Urinary bladder (tissue), 4 donors: Measurements from ENCODE around the gene GRAMD1B. TPM values are rescaled to one million over a fixed set of nuclear protein-coding genes. Genes with fewer than 3 reads are reported as not detected.

Experiments
- DNase-seq: peaks from one replicate; pipeline ENCODE4 v3.0.0-alpha.2; 2015; ENCODE audit errors: extremely low spot score
- H3K27ac ChIP-seq: one replicate; pipeline ENCODE4 v1.5.1; 2013; ENCODE audit warnings: low read depth, mild to moderate bottlenecking, moderate library complexity
- H3K36me3 ChIP-seq: one replicate; pipeline ENCODE4 v1.6.1; 2013; ENCODE audit warnings: mild to moderate bottlenecking, moderate library complexity; ENCODE audit not compliant: insufficient read depth
- H3K4me1 ChIP-seq: one replicate; pipeline ENCODE4 v1.6.1; 2013; ENCODE audit warnings: mild to moderate bottlenecking, moderate library complexity; ENCODE audit not compliant: insufficient read depth
- H3K4me3 ChIP-seq: one replicate; pipeline ENCODE4 v1.5.1; 2013; ENCODE audit warnings: low read depth, low read length
- WGBS: extraction: QIAGEN DNeasy Blood & Tissue Kit; methylation state at CpG from one replicate; pipeline ENCODE4 v1.1.7; 2013; 5-methylcytosine and 5-hydroxymethylcytosine counted together
- polyA plus RNA-seq: library from polyadenylated mRNA; stranded (reverse); fragments of 200-250 nt; gene quantifications from one replicate; pipeline ENCODE4 v1.2.3, GENCODE V29; 2013
- total RNA-seq: library from RNA; depleted of rRNA; stranded (reverse); fragments of >200 nt; gene quantifications from one replicate; pipeline ENCODE4 v1.2.3, GENCODE V29; 2014
- donor health status: healthy with polysubstance abuse.
- donor health status: healthy.

Gene GRAMD1B
- total and polyA plus RNA-seq, 2 donors = 0.84 to 5.9 TPM

DNA sequence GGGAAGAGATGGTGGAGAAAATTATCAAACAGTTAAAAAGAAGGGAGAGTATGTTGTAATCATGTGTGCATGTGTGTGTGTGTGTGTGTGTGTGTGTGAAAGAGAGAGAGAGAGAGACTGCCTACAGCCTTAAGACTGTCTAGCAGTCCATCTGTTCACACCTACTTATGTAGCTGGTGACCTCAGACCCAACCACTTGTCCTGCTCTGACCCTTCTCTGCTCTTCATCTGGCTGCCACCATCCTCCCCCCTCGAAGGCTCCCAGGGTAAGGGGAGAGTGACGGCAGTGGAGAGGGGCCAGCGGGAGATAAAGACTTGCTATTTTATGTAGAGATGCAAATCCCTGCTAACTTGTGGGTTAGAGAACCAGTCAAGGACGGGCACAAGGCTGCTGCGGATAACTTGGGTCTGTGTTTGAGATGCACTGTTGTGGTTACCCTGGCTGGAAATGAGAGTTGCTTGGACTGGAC is 24.9 kb upstream of the GRAMD1B start:
- 34% methylated on average over 5 of the region's 5 CpGs for WGBS
- Histone ChIP-seq H3K27ac (no peak overlapping the region), H3K4me1 (no peaks in the 10 kb centered on the region), H3K4me3 (no peak overlapping the region), H3K36me3 (no peaks in the 10 kb centered on the region)
- no peak for DNase-seq

GRCh38 chr11:123406441-123407129 is 23.5 kb upstream of the GRAMD1B start:
- no peak overlapping the region for H3K4me3 ChIP-seq
- H3K27ac ChIP-seq = no peak overlapping the region
- H3K36me3 ChIP-seq = no peaks in the 10 kb centered on the region
- H3K4me1 ChIP-seq = no peaks in the 10 kb centered on the region
- WGBS = 65% methylated on average over 4 of the region's 4 CpGs
- DNase-seq = no peak

GRCh38 chr11:123407130-123407995 is 22.7 kb upstream of the GRAMD1B start:
- H3K4me3 ChIP-seq = no peak overlapping the region
- 14% methylated on average over 7 of the region's 7 CpGs for WGBS
- H3K4me1 ChIP-seq = no peaks in the 10 kb centered on the region
- H3K36me3 ChIP-seq = no peaks in the 10 kb centered on the region
- H3K27ac ChIP-seq = no peak overlapping the region
- no peak for DNase-seq

DNA sequence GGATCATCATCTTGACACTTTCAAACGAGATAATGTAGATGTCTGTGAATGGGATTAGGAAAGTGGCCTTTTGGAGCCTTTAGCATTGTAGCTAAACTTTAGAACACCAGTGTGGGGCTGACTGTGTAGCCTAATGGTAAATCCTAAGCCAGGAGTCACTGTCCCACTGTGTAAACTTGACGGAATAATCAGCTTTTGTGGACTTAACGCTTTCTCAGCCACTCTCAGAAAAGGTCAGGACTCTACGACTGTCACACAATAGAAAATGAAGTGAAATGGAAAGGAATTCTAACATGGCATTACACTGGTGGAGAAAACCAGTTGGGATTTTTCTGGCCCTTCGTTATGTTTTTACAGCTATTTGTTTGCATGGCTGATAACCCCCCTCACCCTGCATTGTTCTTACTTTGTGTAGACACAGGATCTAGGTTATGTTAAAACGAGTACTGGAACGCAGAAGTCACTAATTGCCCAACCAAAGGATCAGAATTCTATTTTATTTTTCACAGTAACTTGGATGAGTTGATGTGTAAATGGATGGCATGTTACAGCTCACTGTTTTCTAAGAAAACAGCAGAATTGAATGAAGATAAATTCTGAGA is 22.0 kb upstream of the GRAMD1B start:
- Histone ChIP-seq H3K4me1 (no peaks in the 10 kb centered on the region), H3K27ac (no peak overlapping the region), H3K4me3 (no peak overlapping the region), H3K36me3 (no peaks in the 10 kb centered on the region)
- 46% methylated on average over 7 of the region's 7 CpGs for WGBS
- DNase-seq = no peak

DNA sequence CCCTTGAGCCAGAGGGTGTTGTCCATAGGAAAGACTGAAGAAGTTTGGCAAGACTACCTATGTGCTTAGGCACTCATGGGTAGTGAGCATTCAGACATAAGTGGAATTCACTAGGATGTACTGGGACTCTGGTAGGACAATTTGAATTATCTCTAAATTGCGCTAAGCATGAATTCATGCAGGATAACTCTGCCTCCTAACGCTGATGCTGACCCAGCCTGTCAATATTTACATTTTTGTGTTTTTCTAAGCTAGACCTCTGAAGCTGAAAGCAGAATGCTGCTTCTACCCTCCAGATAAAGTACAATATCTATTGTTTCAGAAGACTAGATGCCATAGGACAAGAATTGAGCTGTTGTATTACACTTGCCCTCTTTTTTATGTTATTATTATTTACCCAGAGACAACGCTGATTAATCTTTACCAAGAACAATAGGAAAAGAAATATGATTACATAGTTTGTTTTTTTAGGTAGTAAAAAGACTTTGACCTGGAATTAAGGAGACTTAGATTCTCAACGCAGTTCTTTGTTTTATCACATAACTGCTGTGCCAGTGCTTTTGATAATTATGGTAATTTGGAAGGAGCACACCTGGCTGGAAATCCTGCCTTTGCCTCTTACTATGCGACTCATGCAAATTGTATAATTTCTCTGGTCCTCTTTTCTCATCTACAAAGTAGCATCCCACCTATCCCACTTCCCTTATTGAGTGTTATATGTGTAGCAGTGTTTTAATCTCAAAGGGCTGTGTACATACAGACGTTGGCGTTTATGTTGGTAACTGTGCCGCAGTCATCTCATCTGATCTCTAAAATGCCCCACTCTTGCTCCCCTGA is 21.2 kb upstream of the GRAMD1B start:
- 66% methylated on average over 8 of the region's 8 CpGs for WGBS

DNA sequence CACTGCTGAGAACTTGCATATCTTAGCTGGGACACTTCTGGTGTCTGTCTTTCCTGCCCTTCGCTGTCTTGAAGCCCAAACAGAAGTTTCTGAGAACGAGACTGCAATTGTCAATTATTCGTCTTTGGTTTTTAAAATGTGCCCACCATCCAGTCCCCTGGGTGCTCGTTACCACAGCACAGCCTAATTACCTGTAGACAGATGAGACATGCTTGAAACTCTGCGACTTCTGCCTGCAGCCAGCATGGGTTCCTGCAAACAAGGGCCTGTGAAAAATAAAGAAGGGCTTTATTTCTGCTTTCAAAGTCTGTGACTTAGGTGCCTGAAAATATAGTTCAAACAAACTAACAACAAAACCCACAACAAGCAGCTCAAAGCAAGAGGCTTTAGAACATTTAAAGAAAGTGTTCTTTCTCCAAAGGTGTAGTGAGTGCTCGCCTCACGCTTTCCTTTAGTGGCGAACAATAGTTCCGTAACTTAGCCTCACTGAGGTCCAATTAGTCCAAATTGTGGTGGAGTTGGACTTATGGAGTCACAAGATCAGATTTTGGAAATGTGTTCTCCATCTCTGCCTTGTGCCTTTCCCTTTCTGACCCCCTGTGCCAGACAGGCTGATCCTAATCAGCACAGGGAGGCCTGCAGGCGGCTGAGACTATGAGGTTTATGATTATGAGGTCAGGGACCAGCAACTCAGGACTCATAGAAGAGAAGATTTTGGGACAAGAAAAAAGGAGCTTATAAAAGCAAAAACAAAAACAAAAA is 20.4 kb upstream of the GRAMD1B start:
- no peaks in the 10 kb centered on the region for H3K4me1 ChIP-seq
- no peaks in the 10 kb centered on the region for H3K36me3 ChIP-seq
- no peak overlapping the region for H3K27ac ChIP-seq
- H3K4me3 ChIP-seq = no peak overlapping the region
- DNase-seq = no peak
- WGBS = 82% methylated on average over 10 of the region's 10 CpGs

More for the DNA sequence above, 21.2 kb upstream of the GRAMD1B start:
- no peak overlapping the region for H3K4me3 ChIP-seq
- no peaks in the 10 kb centered on the region for H3K4me1 ChIP-seq
- H3K36me3 ChIP-seq = no peaks in the 10 kb centered on the region
- DNase-seq = no peak
- no peak overlapping the region for H3K27ac ChIP-seq

DNA sequence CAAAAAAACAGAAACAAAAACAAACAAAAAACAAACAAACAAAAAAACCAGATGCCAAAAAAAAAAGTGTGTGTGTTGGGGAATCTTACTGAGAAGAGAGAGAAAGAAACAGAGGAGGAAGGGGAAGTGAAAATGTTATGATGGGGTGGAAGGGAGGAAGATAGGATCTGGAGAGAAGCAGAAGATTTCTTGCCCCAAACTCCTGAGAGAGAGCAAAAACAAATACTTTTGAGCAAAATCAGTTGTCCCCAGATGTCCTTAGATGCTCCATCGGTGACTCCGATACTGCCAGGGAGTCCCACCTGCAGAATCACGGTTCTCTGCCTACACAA is 19.9 kb upstream of the GRAMD1B start:
- H3K4me3 ChIP-seq = no peak overlapping the region

DNA sequence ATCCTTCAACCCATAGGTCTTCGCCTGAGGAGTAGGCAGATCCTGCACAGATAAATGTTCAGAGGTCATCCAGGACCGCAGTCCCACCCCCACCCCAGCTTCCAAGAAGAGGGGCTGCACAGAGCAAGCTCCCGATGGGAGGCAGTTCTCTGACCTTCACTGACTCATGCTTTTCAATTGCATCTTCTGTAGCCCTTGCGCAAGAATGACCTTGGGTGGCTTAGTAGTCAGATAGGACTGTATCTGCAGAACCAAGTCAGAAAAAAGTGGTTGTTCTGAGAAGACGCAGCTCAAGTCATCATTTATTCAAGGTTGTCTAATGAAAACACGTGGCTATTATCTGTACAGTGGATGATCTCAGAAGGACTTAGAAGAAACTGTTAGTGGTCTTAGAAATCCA is 16.4 kb upstream of the GRAMD1B start:
- no peak for DNase-seq
- H3K27ac ChIP-seq = no peak overlapping the region
- H3K36me3 ChIP-seq = no peaks in the 10 kb centered on the region
- no peak overlapping the region for H3K4me3 ChIP-seq
- 85% methylated on average over 6 of the region's 6 CpGs for WGBS
- no peaks in the 10 kb centered on the region for H3K4me1 ChIP-seq

More for the DNA sequence above, 19.9 kb upstream of the GRAMD1B start:
- no peaks in the 10 kb centered on the region for H3K4me1 ChIP-seq
- no peak overlapping the region for H3K27ac ChIP-seq
- H3K36me3 ChIP-seq = no peaks in the 10 kb centered on the region
- DNase-seq = no peak
- 95% methylated on average over 3 of the region's 3 CpGs for WGBS

GRCh38 chr11:123416566-123416965 is 13.5 kb upstream of the GRAMD1B start:
- no peaks in the 10 kb centered on the region for H3K4me1 ChIP-seq
- H3K4me3 ChIP-seq = no peak overlapping the region
- DNase-seq = no peak
- H3K36me3 ChIP-seq = no peaks in the 10 kb centered on the region
- no peak overlapping the region for H3K27ac ChIP-seq

- DNase-seq = no peak
- no peak overlapping the region for H3K4me3 ChIP-seq
- 78% methylated on average over 4 of the region's 4 CpGs for WGBS
- no peaks in the 10 kb centered on the region for H3K36me3 ChIP-seq
- no peaks in the 10 kb centered on the region for H3K4me1 ChIP-seq
- H3K27ac ChIP-seq = no peak overlapping the region
Measured at GRCh38 chr11:123418351-123419114, 11.5 kb upstream of the GRAMD1B start.

GRCh38 chr11:123419731-123420452 is 10.2 kb upstream of the GRAMD1B start:
- Histone ChIP-seq H3K4me1 (no peaks in the 10 kb centered on the region), H3K36me3 (no peaks in the 10 kb centered on the region), H3K27ac (no peak overlapping the region), H3K4me3 (no peak overlapping the region)
- 90% methylated on average over 4 of the region's 4 CpGs for WGBS
- DNase-seq = no peak

DNA sequence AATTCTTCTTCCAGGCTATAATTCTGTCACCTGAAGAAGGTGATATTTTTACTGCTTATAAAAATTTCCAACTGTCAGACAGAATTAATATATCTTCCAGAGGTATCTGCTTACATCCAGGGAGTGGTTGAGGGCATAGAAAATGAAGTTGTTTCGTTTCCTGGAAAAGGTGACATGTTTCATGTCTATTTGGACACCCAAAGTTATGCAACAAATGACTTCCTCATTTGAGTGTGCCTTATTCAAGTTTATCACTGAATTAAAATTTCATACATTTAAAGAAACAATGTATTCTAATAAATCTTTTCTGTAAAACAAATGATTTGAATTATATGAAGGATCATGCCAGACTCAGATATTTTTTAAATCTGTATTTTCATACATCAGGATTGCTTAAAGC is 8.5 kb upstream of the GRAMD1B start:
- Histone ChIP-seq H3K27ac (no peak overlapping the region), H3K4me3 (no peak overlapping the region), H3K4me1 (no peaks in the 10 kb centered on the region), H3K36me3 (no peaks in the 10 kb centered on the region)
- 49% methylated on average over 1 of the region's 1 CpG for WGBS
- no peak for DNase-seq
